GM12865 (cell line): ENCODE results near the gene OR52M1.

Experiments used
- DNase-seq: peaks from one replicate; pipeline ENCODE4 v3.0.0; 2010; ENCODE audit warnings: low read depth
- H3K4me3 ChIP-seq: 2 replicates; pipeline ENCODE4 v1.5.1; 2011; ENCODE audit warnings: mild to moderate bottlenecking, low read depth, low read length, control low read depth
- CTCF ChIP-seq: IDR thresholded peaks from 2 replicates; pipeline ENCODE4 v1.5.1; 2011; ENCODE audit warnings: low read length, control low read depth, low read depth, inconsistent platforms; ENCODE audit not compliant: insufficient read depth; ENCODE audit errors: missing control alignments

The OR52M1 gene

GRCh38 chr11:4560467-4560866, 15.5 kb downstream of the OR52M1 start:
- no peak for DNase-seq
- no peak for TF ChIP-seq CTCF

GRCh38 chr11:4565371-4565770, 20.4 kb downstream of the OR52M1 start:
- DNase-seq, result no peak
- H3K4me3 ChIP-seq, result no peak overlapping the region
- TF ChIP-seq CTCF, result no peak

More at GRCh38 chr11:4560467-4560866, 15.5 kb downstream of the OR52M1 start:
- no peak overlapping the region for H3K4me3 ChIP-seq

DNA sequence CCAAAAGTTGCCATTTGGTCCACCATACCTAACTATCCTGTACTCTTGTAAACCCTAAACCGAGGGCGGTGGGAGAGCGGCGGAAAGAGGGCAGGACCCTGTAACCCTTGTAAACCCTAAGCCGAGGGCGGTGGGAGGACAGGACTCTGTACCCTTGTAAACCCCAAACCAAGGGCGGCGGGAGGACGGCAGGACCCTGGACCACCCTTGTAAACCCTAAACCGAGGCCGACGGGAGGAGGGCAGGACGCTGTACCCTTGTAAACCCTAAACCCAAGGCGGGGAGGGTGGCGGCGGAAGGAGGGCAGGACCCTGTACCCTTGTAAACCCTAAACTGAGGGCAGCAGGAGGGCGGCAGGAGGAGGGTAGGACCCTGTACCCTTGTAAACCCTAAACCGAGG, 24.1 kb downstream of the OR52M1 start:
- no peak overlapping the region for H3K4me3 ChIP-seq
- DNase-seq, result no peak
- TF ChIP-seq CTCF, result no peak

GRCh38 chr11:4576880-4577279, 31.9 kb downstream of the OR52M1 start:
- TF ChIP-seq CTCF, result no peak
- DNase-seq, result no peak
- no peak overlapping the region for H3K4me3 ChIP-seq

DNA sequence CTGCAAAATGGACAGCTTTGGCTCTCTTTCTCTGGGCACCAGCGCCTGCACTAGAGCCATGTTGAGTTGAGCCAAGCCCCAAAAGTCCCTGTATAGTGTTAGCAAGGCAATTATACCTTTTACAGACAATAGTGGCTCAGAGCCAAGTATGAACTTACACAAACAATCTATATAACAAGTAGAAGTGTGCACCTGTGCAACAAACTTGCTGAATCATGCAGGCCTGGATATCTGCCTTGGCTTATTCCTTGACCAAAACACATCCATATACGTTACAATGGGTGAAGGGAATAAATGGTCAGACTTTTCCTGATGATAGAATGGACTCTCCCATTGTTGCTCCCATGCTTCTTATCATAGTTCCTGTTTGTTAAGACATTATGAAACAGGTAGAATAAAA, 32.8 kb downstream of the OR52M1 start:
- no peak for DNase-seq
- H3K4me3 ChIP-seq, result no peak overlapping the region
- no peak for TF ChIP-seq CTCF

GRCh38 chr11:4578624-4579023, 33.6 kb downstream of the OR52M1 start:
- H3K4me3 ChIP-seq, result no peak overlapping the region

More at GRCh38 chr11:4578624-4579023, 33.6 kb downstream of the OR52M1 start:
- DNase-seq, result no peak
- TF ChIP-seq CTCF, result no peak
